Esophagus muscularis mucosa (tissue), 4 donors: ENCODE results near the gene MCF2L2.

Experiments used
- CTCF ChIP-seq, 3 experiments: fragments of 200-600 bp in 2 of 3; fragments of 450-650 bp in 1 of 3; sonication (generic) in 2 of 3; IDR thresholded peaks; one replicate each; pipeline ENCODE4 v1.5.1; 2017 to 2019; ENCODE audit warnings: antibody characterized with exemption in 3 of 3, mild to moderate bottlenecking in 2 of 3, moderate library complexity in 1 of 3
- EP300 ChIP-seq: sonication (generic); formaldehyde crosslinking; IDR thresholded peaks from one replicate; pipeline ENCODE4 v1.6.1; 2017; ENCODE audit warnings: antibody characterized with exemption
- POLR2A ChIP-seq: fragments of 450-650 bp; IDR thresholded peaks from one replicate; pipeline ENCODE4 v1.6.1; 2017; ENCODE audit warnings: antibody characterized with exemption, moderate library complexity, mild to moderate bottlenecking, low read depth
- POLR2AphosphoS5 ChIP-seq, 2 donors: sonication (generic); formaldehyde crosslinking; IDR thresholded peaks; one replicate each; pipeline ENCODE4 v1.6.1; 2017; ENCODE audit warnings: antibody characterized with exemption in 2 of 2

- TF ChIP-seq CTCF (IDR thresholded peaks at IDR 0.05): no peak
- TF ChIP-seq POLR2AphosphoS5 (IDR thresholded peaks at IDR 0.05): no peak
- no peak for TF ChIP-seq POLR2A
- TF ChIP-seq EP300: no peak
These were observed 73.5 kb downstream of the MCF2L2 start for GRCh38 chr3:183354874-183355273.
